Measurements from ENCODE around the gene REXO5.
"Not testable (repeated sequence)": the region's sequence is repeated elsewhere in the genome, so short reads cannot be mapped to it uniquely, and the experiment has no call there.

Gene REXO5

DNA sequence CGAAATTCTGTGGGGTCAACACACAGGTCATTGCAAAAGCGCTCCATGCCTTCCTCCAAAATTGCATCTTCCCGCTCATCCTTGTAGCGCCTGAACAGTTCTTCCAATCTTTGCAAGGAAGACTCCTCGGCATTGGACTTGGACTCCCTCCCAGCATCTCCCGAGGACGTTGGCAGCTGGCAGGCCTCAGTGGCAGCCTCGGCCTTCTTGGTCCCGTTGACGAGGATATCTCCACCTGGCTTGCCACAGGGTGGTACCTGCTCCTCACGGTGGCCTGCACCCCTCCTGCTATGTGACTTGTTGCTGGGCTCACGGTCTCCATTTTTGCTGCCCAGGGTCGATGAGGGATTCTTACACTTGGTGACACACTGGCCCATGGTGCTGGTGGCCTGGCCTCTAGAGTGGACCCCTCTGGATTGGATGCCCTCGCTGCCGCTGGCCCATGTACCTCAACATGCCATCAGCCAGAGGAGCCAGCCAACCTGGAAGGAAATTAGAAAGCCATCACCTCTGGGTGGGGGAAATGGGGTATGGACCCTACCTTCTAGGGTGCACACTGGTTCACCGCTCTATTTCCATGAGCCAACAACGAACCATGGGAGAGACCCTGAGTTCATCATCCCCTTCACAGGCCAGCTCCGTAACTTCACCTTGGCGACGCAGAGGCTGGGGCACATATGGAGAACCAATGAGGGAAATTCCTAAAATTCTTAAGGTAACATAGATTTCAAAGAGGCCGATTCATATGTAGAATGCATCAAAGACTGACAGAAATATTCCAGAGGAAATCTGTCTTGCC, 56.0 kb downstream of the REXO5 start:
- DNase-seq (ENCODE audit: low spot score in 2 of 2) = no peak
- H3K36me3 ChIP-seq (replicated peaks) = peaks cover 11% of the 10 kb centered on the region
- H3K4me3 ChIP-seq = no peak overlapping the region
- no peaks in the 10 kb centered on the region for H3K27me3 ChIP-seq (ENCODE audit: low read depth)
- H3K4me1 ChIP-seq = peaks cover 12% of the 10 kb centered on the region
- in situ Hi-C loops (cut with MboI; ENCODE audit: low sequenced_read_pairs) = no loop called here
- H3K9me3 ChIP-seq = no peaks in the 10 kb centered on the region

DNA sequence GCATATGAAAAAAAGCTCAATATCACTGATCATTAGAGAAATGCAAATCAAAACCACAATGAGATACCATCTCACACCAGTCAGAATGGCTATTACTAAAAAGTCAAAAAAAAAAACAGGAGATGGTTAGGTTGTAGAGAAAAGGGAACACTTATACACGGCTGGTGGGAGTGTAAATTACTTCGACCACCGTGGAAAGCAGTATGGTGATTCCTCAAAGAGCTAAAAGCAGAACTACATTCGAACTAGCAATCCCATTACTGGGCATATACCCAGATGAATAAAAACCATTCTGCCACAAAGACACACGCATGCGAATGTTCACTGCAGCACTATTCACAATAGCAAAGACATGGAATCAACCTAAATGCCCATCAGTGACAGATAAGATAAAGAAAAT, 58.0 kb downstream of the REXO5 start:
- peaks cover 11% of the 10 kb centered on the region for H3K36me3 ChIP-seq (replicated peaks)
- in situ Hi-C loops (cut with MboI; ENCODE audit: low sequenced_read_pairs); H3K4me3 ChIP-seq; H3K9me3 ChIP-seq; H3K27me3 ChIP-seq (ENCODE audit: low read depth); DNase-seq (ENCODE audit: low spot score in 2 of 2): not testable (repeated sequence)
- H3K4me1 ChIP-seq = peaks cover 12% of the 10 kb centered on the region

DNA sequence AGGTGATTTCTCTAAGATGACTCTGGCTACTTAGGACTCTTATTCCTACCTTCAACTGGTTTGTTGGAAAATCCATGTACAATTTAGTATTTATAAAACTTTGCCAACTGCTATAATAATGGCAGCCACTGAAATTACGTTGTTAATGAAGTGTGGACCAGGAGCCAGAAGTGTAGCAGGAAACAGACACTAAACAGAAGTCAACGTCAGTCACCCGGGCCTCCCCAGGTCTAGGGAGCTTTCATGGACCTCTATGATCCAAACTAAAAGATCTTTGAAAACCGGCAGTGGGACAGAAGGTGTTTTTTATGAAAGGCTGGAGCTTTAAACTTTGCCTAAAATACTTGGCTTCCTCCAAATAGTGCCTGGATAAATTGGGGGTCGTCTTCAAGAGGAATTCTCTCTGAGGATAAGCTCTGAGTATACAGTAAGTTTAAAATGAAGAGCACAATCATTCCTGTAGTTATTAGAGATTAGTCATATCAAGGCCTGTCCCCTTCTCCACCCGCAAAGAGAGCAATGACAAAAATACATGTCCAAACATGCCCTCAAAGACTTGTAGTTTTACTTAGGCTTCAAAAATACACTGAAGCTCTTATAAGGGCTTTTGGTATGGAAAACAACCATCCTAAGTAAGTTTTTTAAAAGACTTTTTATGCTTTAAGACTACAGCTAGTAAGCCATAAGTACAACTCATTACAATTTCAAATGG, 59.2 kb downstream of the REXO5 start:
- Histone ChIP-seq H3K4me3 (no peak overlapping the region), H3K36me3 (replicated peaks) (peaks cover 3% of the 10 kb centered on the region; the same call in 1 of the 2 replicates), H3K27me3 (ENCODE audit: low read depth) (no peaks in the 10 kb centered on the region), H3K9me3 (no peaks in the 10 kb centered on the region), H3K4me1 (peaks cover 12% of the 10 kb centered on the region)
- in situ Hi-C loops (cut with MboI; ENCODE audit: low sequenced_read_pairs) = no loop called here
- peak in 1 of 2 experiments; percentile 29 for DNase-seq (ENCODE audit: low spot score in 2 of 2)

DNA sequence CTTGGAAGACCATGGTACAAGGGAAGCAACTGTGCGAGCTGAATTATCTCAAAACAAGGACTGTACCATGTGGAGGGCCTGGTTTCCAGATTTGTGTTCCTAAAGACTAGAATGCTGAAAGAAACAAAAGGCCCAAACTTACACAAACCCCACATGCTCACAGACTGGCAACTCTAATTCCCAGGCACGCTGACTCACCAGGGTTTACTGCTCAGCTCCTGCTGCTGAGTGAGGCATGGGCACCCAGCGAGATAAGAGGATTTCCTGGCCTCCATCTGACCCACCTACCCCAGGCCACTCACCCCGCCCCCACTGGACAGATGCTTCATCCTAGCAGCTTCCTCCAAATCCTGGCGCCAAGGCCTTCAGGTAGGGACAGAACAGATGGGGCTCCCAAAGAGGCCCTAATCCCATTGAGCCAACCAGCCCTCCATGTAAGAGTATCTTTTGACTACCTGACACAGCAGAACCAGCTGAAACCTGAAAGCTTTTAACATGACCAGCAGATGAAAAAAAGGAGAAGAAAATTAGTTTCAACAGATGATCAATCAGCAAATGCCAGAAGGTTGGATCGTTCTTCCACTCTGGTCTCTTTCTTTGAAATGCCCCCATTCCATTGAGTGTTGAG, 59.9 kb downstream of the REXO5 start:
- peaks cover 3% of the 10 kb centered on the region; the same call in 1 of the 2 replicates for H3K36me3 ChIP-seq (replicated peaks)
- H3K4me1 ChIP-seq = peaks cover 12% of the 10 kb centered on the region
- H3K27me3 ChIP-seq (ENCODE audit: low read depth) = no peaks in the 10 kb centered on the region
- no peak overlapping the region for H3K4me3 ChIP-seq
- in situ Hi-C loops (cut with MboI; ENCODE audit: low sequenced_read_pairs) = no loop called here
- DNase-seq (ENCODE audit: low spot score in 2 of 2) = peak in 1 of 2 experiments; percentile 61
- H3K9me3 ChIP-seq = no peaks in the 10 kb centered on the region

DNA sequence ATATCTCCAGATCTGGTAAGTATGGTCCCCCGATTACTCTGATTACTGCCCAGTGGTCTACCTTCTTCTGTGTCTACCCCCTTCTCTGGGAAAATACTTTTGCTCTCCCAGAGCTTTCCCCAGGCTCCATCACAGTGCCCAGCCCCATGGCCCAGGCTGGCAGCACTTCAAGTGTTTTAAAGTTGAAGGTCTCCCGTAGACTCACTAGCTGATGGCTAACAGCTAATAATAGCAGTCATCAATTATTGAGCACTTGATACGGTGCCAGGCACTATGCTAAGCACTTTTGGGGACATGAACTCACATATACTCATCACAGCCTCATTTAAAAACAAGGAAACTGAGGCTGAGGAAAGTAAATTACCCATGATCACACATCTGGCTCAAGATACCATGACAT, 60.5 kb downstream of the REXO5 start:
- in situ Hi-C loops (cut with MboI; ENCODE audit: low sequenced_read_pairs) = no loop called here
- H3K4me1 ChIP-seq = peaks cover 12% of the 10 kb centered on the region
- no peak overlapping the region for H3K4me3 ChIP-seq
- DNase-seq (ENCODE audit: low spot score in 2 of 2) = no peak
- no peaks in the 10 kb centered on the region for H3K9me3 ChIP-seq
- H3K27me3 ChIP-seq (ENCODE audit: low read depth) = no peaks in the 10 kb centered on the region
- peaks cover 3% of the 10 kb centered on the region; the same call in 1 of the 2 replicates for H3K36me3 ChIP-seq (replicated peaks)

DNA sequence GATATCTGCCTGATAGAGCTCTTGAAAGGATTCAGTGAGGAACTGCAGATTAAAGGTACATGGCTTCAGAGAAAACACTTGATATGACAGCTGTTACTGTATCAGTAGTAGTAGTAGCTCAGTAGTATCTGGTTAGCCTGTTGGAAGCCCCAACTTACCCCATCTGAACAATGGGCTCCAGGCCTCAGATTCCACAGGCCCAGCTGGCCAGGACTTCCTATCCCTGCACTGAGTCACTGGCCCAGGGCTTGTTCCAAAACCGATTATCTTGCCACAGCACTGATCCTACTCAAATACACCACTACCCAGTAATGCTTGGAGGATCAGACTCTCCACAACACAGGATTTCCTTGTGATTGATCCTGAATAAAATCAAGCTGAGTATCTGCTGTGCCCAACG, 61.3 kb downstream of the REXO5 start:
- Histone ChIP-seq H3K9me3 (no peaks in the 10 kb centered on the region), H3K4me1 (peaks cover 12% of the 10 kb centered on the region), H3K36me3 (replicated peaks) (no peaks in the 10 kb centered on the region; the same call in 1 of the 2 replicates), H3K27me3 (ENCODE audit: low read depth) (no peaks in the 10 kb centered on the region), H3K4me3 (no peak overlapping the region)
- no peak for DNase-seq (ENCODE audit: low spot score in 2 of 2)
- in situ Hi-C loops (cut with MboI; ENCODE audit: low sequenced_read_pairs) = no loop called here

DNA sequence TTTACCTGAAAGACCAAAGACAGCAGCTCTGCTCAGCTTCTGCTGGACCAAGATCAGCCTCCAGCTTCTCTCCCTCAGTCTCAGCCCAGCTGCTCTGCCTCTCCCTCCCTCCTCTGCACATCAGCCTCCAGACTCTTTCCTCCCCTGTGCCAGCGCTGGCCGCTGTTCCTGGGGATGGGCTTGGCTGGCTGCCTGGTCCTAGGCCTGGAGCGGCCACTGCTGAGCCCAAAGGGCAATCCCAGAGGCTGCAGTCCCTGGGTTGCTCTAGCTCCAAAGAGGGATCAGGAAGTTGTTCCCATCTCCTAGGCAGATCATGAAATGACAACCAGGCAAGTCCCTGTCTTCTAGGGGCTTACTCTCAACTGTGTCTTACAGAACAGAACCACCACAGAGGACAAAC, 62.6 kb downstream of the REXO5 start:
- no peaks in the 10 kb centered on the region; the same call in 1 of the 2 replicates for H3K36me3 ChIP-seq (replicated peaks)
- H3K27me3 ChIP-seq (ENCODE audit: low read depth) = no peaks in the 10 kb centered on the region
- DNase-seq (ENCODE audit: low spot score in 2 of 2) = no peak
- in situ Hi-C loops (cut with MboI; ENCODE audit: low sequenced_read_pairs) = no loop called here
- H3K9me3 ChIP-seq = no peaks in the 10 kb centered on the region
- H3K4me3 ChIP-seq = no peak overlapping the region
- peaks cover 12% of the 10 kb centered on the region for H3K4me1 ChIP-seq

DNA sequence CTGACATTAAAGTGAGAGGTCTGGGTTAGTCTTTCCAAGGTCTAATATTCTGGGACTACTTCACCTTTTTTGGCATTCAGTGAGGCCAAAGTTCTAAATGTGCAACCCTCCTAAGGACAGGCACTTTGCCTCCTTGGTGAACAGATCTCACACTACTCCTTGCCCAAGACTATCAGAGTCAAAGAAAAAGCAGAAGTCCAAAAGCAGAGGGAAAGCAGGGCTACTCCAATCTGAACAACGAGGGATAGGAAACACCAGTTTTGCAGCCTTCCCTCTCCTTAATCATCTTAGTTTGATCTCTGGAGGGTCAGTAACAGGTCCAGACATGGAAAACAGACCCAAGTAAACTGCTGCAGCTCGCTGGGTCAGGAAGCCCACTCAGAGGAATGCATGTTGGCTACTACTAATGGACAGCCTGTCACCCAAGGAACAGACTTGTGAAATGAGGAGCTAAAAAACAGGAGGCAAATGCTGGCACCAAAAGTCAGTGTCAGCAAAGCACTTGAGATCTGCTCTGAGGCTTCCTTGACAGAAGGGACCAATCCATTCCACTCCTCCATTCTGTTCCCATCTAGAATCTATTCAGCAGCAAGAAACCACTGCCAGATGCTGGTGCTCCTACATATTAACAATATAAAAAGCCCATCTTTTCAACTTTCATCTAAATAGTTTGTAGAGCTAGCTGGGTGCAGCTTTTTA, 63.9 kb downstream of the REXO5 start:
- H3K27me3 ChIP-seq (ENCODE audit: low read depth) = no peaks in the 10 kb centered on the region
- H3K4me1 ChIP-seq = peaks cover 12% of the 10 kb centered on the region
- no peaks in the 10 kb centered on the region for H3K9me3 ChIP-seq
- in situ Hi-C loops (cut with MboI; ENCODE audit: low sequenced_read_pairs) = no loop called here
- no peak for DNase-seq (ENCODE audit: low spot score in 2 of 2)
- H3K4me3 ChIP-seq = no peak overlapping the region
- no peaks in the 10 kb centered on the region; the same call in 1 of the 2 replicates for H3K36me3 ChIP-seq (replicated peaks)

DNA sequence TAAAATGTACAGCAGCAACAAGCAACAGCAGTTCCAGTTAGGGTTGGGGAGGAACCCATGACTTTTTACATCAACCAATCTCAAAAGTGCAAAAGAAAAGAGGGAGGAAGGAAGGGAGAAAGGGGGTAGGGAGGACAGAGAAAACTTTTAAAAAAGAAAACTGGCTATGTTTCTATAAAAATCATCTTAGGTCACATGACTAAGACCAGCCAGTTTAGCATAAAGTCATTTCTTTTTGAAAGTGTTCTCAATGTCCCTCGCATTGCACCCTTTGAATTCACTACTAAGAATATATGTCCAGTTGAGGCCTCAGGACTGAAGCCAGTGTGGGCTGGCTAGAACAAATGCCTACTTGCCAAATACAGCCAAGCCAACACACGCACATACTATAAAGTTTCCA, 64.9 kb downstream of the REXO5 start:
- no peak overlapping the region for H3K4me3 ChIP-seq
- H3K4me1 ChIP-seq = peaks cover 4% of the 10 kb centered on the region
- no peaks in the 10 kb centered on the region for H3K9me3 ChIP-seq
- no peak for DNase-seq (ENCODE audit: low spot score in 2 of 2)
- H3K36me3 ChIP-seq (replicated peaks) = no peaks in the 10 kb centered on the region
- in situ Hi-C loops (cut with MboI; ENCODE audit: low sequenced_read_pairs) = no loop called here
- no peaks in the 10 kb centered on the region for H3K27me3 ChIP-seq (ENCODE audit: low read depth)

DNA sequence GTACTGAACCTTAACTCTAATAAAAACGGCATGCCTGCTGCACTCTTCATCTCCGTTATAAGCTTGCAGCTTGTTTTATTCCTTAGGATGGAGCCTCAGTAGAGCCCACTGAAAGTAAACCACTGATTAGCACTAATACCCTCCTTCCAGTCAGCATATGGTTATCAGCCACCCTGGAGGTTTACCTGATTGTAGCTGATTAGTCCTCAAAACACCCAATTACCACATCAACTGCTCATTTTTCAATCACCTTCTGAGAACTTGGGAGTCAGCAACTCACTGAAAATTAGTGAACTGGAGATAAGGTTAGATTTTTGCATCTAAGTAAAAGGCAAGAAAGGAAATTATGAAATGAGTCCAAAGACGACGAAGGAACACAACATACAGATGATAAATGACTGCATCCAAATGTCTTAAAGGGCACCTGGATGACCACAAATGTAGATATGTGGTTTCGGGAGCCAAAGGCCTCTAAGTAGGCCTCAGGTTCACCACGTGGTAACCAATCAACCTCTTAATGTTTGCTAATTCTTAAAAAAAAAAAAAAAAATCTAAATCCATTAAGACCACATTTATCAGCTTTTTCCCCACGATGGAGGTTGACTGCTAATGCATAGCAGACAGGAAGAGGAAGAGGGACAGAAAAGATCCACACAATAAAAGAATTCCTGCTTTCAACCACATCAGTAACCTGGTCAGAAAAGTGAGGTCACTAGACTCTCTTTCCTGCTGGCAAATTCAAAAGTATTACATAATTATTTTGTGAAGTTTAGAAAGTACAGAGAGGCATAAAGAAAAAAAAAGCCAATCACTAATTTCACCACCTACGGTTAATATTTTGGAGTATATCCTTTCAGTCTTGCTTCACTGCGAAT, 65.9 kb downstream of the REXO5 start:
- no peaks in the 10 kb centered on the region for H3K4me1 ChIP-seq
- H3K9me3 ChIP-seq = no peaks in the 10 kb centered on the region
- no peak overlapping the region for H3K4me3 ChIP-seq
- no peak for DNase-seq (ENCODE audit: low spot score in 2 of 2)
- H3K36me3 ChIP-seq (replicated peaks) = no peaks in the 10 kb centered on the region
- no peaks in the 10 kb centered on the region for H3K27me3 ChIP-seq (ENCODE audit: low read depth)
- in situ Hi-C loops (cut with MboI; ENCODE audit: low sequenced_read_pairs) = no loop called here

DNA sequence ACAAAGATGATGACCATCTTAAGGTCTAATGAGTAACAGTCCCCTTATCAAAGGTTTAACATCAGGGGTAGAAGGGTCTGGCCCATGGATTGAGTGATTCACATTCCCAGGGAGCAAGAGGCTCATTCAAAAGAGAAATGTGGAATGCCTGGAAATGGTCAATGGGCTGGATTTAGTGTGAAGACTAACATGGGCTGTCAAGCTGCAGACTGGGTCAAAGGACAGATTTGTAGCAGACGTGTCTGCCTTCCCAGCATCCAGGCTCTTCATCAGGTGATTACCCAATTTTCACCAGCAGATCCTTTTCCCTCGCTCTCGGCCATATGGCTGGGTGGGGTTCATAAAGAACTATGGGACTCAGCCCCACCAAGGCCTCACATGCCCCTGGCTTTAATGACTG, 67.0 kb downstream of the REXO5 start:
- Histone ChIP-seq H3K4me3 (no peak overlapping the region), H3K4me1 (no peaks in the 10 kb centered on the region), H3K9me3 (no peaks in the 10 kb centered on the region), H3K36me3 (replicated peaks) (no peaks in the 10 kb centered on the region), H3K27me3 (ENCODE audit: low read depth) (no peaks in the 10 kb centered on the region)
- in situ Hi-C loops (cut with MboI; ENCODE audit: low sequenced_read_pairs) = no loop called here
- DNase-seq (ENCODE audit: low spot score in 2 of 2) = no peak

DNA sequence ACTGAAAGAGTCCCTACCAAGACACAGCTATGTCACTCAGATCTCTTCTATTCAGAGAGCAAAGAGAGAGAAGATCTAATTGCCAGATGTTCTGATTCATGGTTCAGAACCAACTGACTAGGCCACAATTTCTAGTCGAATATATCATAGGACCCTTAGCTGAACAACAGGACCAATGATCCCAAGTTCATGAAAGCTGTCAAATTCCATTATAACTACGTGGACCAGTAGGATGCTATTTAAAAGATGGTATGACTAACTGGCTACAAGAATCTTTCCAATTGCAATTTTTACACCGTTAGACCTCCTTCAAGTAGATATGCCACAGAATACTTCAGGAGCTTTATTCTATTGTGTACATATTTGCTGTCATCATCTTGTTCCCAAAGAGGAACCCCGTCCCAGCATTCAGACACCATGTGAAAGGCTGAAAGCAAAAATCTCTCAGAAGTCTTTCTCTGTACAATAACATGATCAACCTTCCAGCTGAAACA, 67.8 kb downstream of the REXO5 start:
- no peak overlapping the region for H3K4me3 ChIP-seq
- in situ Hi-C loops (cut with MboI; ENCODE audit: low sequenced_read_pairs) = no loop called here
- peaks cover under 1% of the 10 kb centered on the region; the same call in 1 of the 2 replicates for H3K4me1 ChIP-seq
- H3K9me3 ChIP-seq = no peaks in the 10 kb centered on the region
- H3K27me3 ChIP-seq (ENCODE audit: low read depth) = no peaks in the 10 kb centered on the region
- H3K36me3 ChIP-seq (replicated peaks) = no peaks in the 10 kb centered on the region
- no peak for DNase-seq (ENCODE audit: low spot score in 2 of 2)

DNA sequence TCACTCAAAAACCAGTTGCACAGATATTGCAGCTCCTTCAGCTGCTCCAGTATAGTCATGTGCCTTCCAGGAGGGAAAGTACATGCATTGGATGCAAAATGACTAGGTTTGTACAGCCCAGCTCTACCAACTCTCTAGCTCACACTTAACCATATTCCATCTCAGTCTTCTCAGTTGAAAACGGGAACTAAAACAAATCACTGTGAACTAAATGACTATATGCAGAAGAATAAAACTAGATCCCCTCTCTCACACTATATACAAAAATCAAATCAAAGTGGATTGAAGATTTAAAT, 69.0 kb downstream of the REXO5 start:
- H3K4me3 ChIP-seq = no peak overlapping the region
- in situ Hi-C loops (cut with MboI; ENCODE audit: low sequenced_read_pairs) = no loop called here
- no peak for DNase-seq (ENCODE audit: low spot score in 2 of 2)
- H3K4me1 ChIP-seq = peaks cover 8% of the 10 kb centered on the region
- H3K36me3 ChIP-seq (replicated peaks) = no peaks in the 10 kb centered on the region
- H3K27me3 ChIP-seq (ENCODE audit: low read depth) = no peaks in the 10 kb centered on the region
- no peaks in the 10 kb centered on the region for H3K9me3 ChIP-seq
